Measurements from ENCODE around the gene C22orf31. TPM values are rescaled to one million over a fixed set of nuclear protein-coding genes. Genes with fewer than 3 reads are reported as not detected.
A peak's percentile ranks its signal among the peaks of the same experiment; 100 is the strongest.
"Not testable (repeated sequence)": the region's sequence is repeated elsewhere in the genome, so short reads cannot be mapped to it uniquely, and the experiment has no call there.

Gene C22orf31
- total RNA-seq, 1 experiment from 2014 or later = not detected

- H3K4me3 ChIP-seq (ENCODE audit: low read length) = no peak overlapping the region
- H3K9me3 ChIP-seq (ENCODE audit: low read length) = no peaks in the 10 kb centered on the region
- no peaks in the 10 kb centered on the region for H3K4me1 ChIP-seq (ENCODE audit: low read length)
- no peak overlapping the region for H3K4me2 ChIP-seq (ENCODE audit: low read depth, low read length, poor library complexity, severe bottlenecking)
- H4K20me1 ChIP-seq (ENCODE audit: insufficient read depth, low read depth, low read length) = no peaks in the 10 kb centered on the region
- H3K27ac ChIP-seq (ENCODE audit: low read length) = no peak overlapping the region
- H3K27me3 ChIP-seq (ENCODE audit: low read length) = no peaks in the 10 kb centered on the region
- H2AFZ ChIP-seq (ENCODE audit: low read length) = no peak overlapping the region
- no peak overlapping the region for H3K9ac ChIP-seq (ENCODE audit: low read length)
- H3K36me3 ChIP-seq (ENCODE audit: insufficient read depth, low read length) = no peaks in the 10 kb centered on the region
- H3K9me2 ChIP-seq (replicated peaks; ENCODE audit: insufficient read depth, low read length) = no peaks in the 10 kb centered on the region
- no peak for DNase-seq
- H3K79me2 ChIP-seq (ENCODE audit: low read length) = no peaks in the 10 kb centered on the region
Measured at GRCh38 chr22:29043906-29044575, 17.6 kb downstream of the C22orf31 start.

- Histone ChIP-seq H3K4me1 (ENCODE audit: low read length) (no peaks in the 10 kb centered on the region), H3K27ac (ENCODE audit: low read length) (no peak overlapping the region), H3K79me2 (ENCODE audit: low read length) (no peaks in the 10 kb centered on the region), H3K4me3 (ENCODE audit: low read length) (no peak overlapping the region), H3K4me2 (ENCODE audit: low read depth, low read length, poor library complexity, severe bottlenecking) (no peak overlapping the region), H3K27me3 (ENCODE audit: low read length) (no peaks in the 10 kb centered on the region), H3K36me3 (ENCODE audit: insufficient read depth, low read length) (no peaks in the 10 kb centered on the region), H3K9ac (ENCODE audit: low read length) (no peak overlapping the region), H3K9me3 (ENCODE audit: low read length) (no peaks in the 10 kb centered on the region), H2AFZ (ENCODE audit: low read length) (no peak overlapping the region), H3K9me2 (replicated peaks; ENCODE audit: insufficient read depth, low read length) (no peaks in the 10 kb centered on the region), H4K20me1 (ENCODE audit: insufficient read depth, low read depth, low read length) (no peaks in the 10 kb centered on the region)
- no peak for DNase-seq
Measured at GRCh38 chr22:29041408-29041807, 20.2 kb downstream of the C22orf31 start.

- Histone ChIP-seq H4K20me1 (ENCODE audit: insufficient read depth, low read depth, low read length) (no peaks in the 10 kb centered on the region), H3K9ac (ENCODE audit: low read length) (no peak overlapping the region), H3K79me2 (ENCODE audit: low read length) (no peaks in the 10 kb centered on the region), H3K4me2 (ENCODE audit: low read depth, low read length, poor library complexity, severe bottlenecking) (no peak overlapping the region), H3K36me3 (ENCODE audit: insufficient read depth, low read length) (no peaks in the 10 kb centered on the region), H3K9me3 (ENCODE audit: low read length) (no peaks in the 10 kb centered on the region), H3K4me1 (ENCODE audit: low read length) (no peaks in the 10 kb centered on the region), H3K27me3 (ENCODE audit: low read length) (no peaks in the 10 kb centered on the region), H3K27ac (ENCODE audit: low read length) (no peak overlapping the region), H2AFZ (ENCODE audit: low read length) (no peak overlapping the region), H3K9me2 (replicated peaks; ENCODE audit: insufficient read depth, low read length) (no peaks in the 10 kb centered on the region), H3K4me3 (ENCODE audit: low read length) (no peak overlapping the region)
- peak; percentile 86 for DNase-seq
Measured at GRCh38 chr22:29040385-29041275, 21.0 kb downstream of the C22orf31 start.

GRCh38 chr22:29039684-29040083 lies 21.9 kb downstream of the C22orf31 start:
- H3K9ac ChIP-seq (ENCODE audit: low read length); H3K4me2 ChIP-seq (ENCODE audit: low read depth, low read length, poor library complexity, severe bottlenecking); H2AFZ ChIP-seq (ENCODE audit: low read length); H4K20me1 ChIP-seq (ENCODE audit: insufficient read depth, low read depth, low read length); H3K4me3 ChIP-seq (ENCODE audit: low read length); H3K27ac ChIP-seq (ENCODE audit: low read length); H3K36me3 ChIP-seq (ENCODE audit: insufficient read depth, low read length); DNase-seq; H3K4me1 ChIP-seq (ENCODE audit: low read length); H3K79me2 ChIP-seq (ENCODE audit: low read length); H3K27me3 ChIP-seq (ENCODE audit: low read length); H3K9me3 ChIP-seq (ENCODE audit: low read length); H3K9me2 ChIP-seq (replicated peaks; ENCODE audit: insufficient read depth, low read length): not testable (repeated sequence)

- H3K4me3 ChIP-seq (ENCODE audit: low read length) = no peak overlapping the region
- no peaks in the 10 kb centered on the region for H3K79me2 ChIP-seq (ENCODE audit: low read length)
- no peak overlapping the region for H2AFZ ChIP-seq (ENCODE audit: low read length)
- no peak overlapping the region for H3K27ac ChIP-seq (ENCODE audit: low read length)
- no peaks in the 10 kb centered on the region for H3K27me3 ChIP-seq (ENCODE audit: low read length)
- no peak overlapping the region for H3K4me2 ChIP-seq (ENCODE audit: low read depth, low read length, poor library complexity, severe bottlenecking)
- no peaks in the 10 kb centered on the region for H3K4me1 ChIP-seq (ENCODE audit: low read length)
- no peak overlapping the region for H3K9ac ChIP-seq (ENCODE audit: low read length)
- H3K9me2 ChIP-seq (replicated peaks; ENCODE audit: insufficient read depth, low read length) = no peaks in the 10 kb centered on the region
- no peaks in the 10 kb centered on the region for H3K36me3 ChIP-seq (ENCODE audit: insufficient read depth, low read length)
- H3K9me3 ChIP-seq (ENCODE audit: low read length) = no peaks in the 10 kb centered on the region
- no peak for DNase-seq
- no peaks in the 10 kb centered on the region for H4K20me1 ChIP-seq (ENCODE audit: insufficient read depth, low read depth, low read length)
Measured at GRCh38 chr22:29039148-29039547, 22.5 kb downstream of the C22orf31 start.

GRCh38 chr22:29037340-29037932 lies 24.2 kb downstream of the C22orf31 start:
- no peak overlapping the region for H3K4me3 ChIP-seq (ENCODE audit: low read length)
- no peak overlapping the region for H2AFZ ChIP-seq (ENCODE audit: low read length)
- H3K79me2 ChIP-seq (ENCODE audit: low read length) = no peaks in the 10 kb centered on the region
- H3K9me3 ChIP-seq (ENCODE audit: low read length) = no peaks in the 10 kb centered on the region
- H3K4me2 ChIP-seq (ENCODE audit: low read depth, low read length, poor library complexity, severe bottlenecking) = no peak overlapping the region
- H3K9me2 ChIP-seq (replicated peaks; ENCODE audit: insufficient read depth, low read length) = no peaks in the 10 kb centered on the region
- no peak overlapping the region for H3K9ac ChIP-seq (ENCODE audit: low read length)
- H3K36me3 ChIP-seq (ENCODE audit: insufficient read depth, low read length) = no peaks in the 10 kb centered on the region
- no peaks in the 10 kb centered on the region for H3K27me3 ChIP-seq (ENCODE audit: low read length)
- no peak overlapping the region for H3K27ac ChIP-seq (ENCODE audit: low read length)
- no peaks in the 10 kb centered on the region for H4K20me1 ChIP-seq (ENCODE audit: insufficient read depth, low read depth, low read length)
- no peaks in the 10 kb centered on the region for H3K4me1 ChIP-seq (ENCODE audit: low read length)
- no peak for DNase-seq

- no peak overlapping the region for H3K4me2 ChIP-seq (ENCODE audit: low read depth, low read length, poor library complexity, severe bottlenecking)
- H3K4me1 ChIP-seq (ENCODE audit: low read length) = no peaks in the 10 kb centered on the region
- no peaks in the 10 kb centered on the region for H3K79me2 ChIP-seq (ENCODE audit: low read length)
- no peaks in the 10 kb centered on the region for H4K20me1 ChIP-seq (ENCODE audit: insufficient read depth, low read depth, low read length)
- no peak overlapping the region for H3K27ac ChIP-seq (ENCODE audit: low read length)
- no peak overlapping the region for H2AFZ ChIP-seq (ENCODE audit: low read length)
- no peaks in the 10 kb centered on the region for H3K27me3 ChIP-seq (ENCODE audit: low read length)
- DNase-seq = no peak
- H3K9me3 ChIP-seq (ENCODE audit: low read length) = no peaks in the 10 kb centered on the region
- H3K4me3 ChIP-seq (ENCODE audit: low read length) = no peak overlapping the region
- no peaks in the 10 kb centered on the region for H3K9me2 ChIP-seq (replicated peaks; ENCODE audit: insufficient read depth, low read length)
- no peaks in the 10 kb centered on the region for H3K36me3 ChIP-seq (ENCODE audit: insufficient read depth, low read length)
- H3K9ac ChIP-seq (ENCODE audit: low read length) = no peak overlapping the region
Measured at GRCh38 chr22:29032584-29032983, 29.0 kb downstream of the C22orf31 start.

- Histone ChIP-seq H3K79me2 (ENCODE audit: low read length) (no peaks in the 10 kb centered on the region), H3K9ac (ENCODE audit: low read length) (no peak overlapping the region), H3K36me3 (ENCODE audit: insufficient read depth, low read length) (no peaks in the 10 kb centered on the region), H3K9me2 (replicated peaks; ENCODE audit: insufficient read depth, low read length) (no peaks in the 10 kb centered on the region), H2AFZ (ENCODE audit: low read length) (no peak overlapping the region), H3K4me3 (ENCODE audit: low read length) (no peak overlapping the region), H3K4me1 (ENCODE audit: low read length) (no peaks in the 10 kb centered on the region), H3K27ac (ENCODE audit: low read length) (no peak overlapping the region), H4K20me1 (ENCODE audit: insufficient read depth, low read depth, low read length) (no peaks in the 10 kb centered on the region), H3K27me3 (ENCODE audit: low read length) (no peaks in the 10 kb centered on the region), H3K9me3 (ENCODE audit: low read length) (no peaks in the 10 kb centered on the region), H3K4me2 (ENCODE audit: low read depth, low read length, poor library complexity, severe bottlenecking) (no peak overlapping the region)
- no peak for DNase-seq
Measured at GRCh38 chr22:29032014-29032475, 29.6 kb downstream of the C22orf31 start.
